Right kidney (tissue), 1 donor: ENCODE results near the gene ZNF292.
"Not testable (repeated sequence)": the region's sequence is repeated elsewhere in the genome, so short reads cannot be mapped to it uniquely, and the experiment has no call there.

Source experiments
- DNase-seq: peaks from one replicate; pipeline ENCODE4 v3.0.0-alpha.2; 2016

The ZNF292 gene

GRCh38 chr6:87157596-87157995 is 2.2 kb downstream of the ZNF292 start:
- not testable (repeated sequence) for DNase-seq

DNA sequence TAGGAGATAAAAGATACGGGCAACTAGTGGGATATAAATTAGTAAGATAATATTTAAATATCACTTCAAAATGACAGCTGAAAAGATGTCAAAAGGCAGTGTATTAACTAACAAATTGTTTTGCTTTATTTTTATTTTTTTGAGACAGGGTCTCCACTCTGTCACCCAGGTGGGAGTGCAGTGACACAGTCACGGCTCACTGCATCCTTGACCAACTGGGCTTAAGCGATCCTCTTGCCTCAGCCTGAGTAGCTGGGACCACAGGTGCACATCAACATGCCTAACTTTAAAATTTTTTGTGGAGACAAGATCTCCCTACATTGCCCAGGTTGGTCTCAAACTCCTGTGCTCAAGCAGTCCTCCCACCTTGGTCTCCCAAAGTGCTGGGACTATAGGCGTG is 5.9 kb downstream of the ZNF292 start:
- DNase-seq, result no peak

GRCh38 chr6:87164004-87164403 is 8.6 kb downstream of the ZNF292 start:
- DNase-seq, result no peak

- no peak for DNase-seq
Observed at GRCh38 chr6:87164506-87164905, 9.1 kb downstream of the ZNF292 start.

GRCh38 chr6:87165185-87165584 is 9.8 kb downstream of the ZNF292 start:
- no peak for DNase-seq

DNA sequence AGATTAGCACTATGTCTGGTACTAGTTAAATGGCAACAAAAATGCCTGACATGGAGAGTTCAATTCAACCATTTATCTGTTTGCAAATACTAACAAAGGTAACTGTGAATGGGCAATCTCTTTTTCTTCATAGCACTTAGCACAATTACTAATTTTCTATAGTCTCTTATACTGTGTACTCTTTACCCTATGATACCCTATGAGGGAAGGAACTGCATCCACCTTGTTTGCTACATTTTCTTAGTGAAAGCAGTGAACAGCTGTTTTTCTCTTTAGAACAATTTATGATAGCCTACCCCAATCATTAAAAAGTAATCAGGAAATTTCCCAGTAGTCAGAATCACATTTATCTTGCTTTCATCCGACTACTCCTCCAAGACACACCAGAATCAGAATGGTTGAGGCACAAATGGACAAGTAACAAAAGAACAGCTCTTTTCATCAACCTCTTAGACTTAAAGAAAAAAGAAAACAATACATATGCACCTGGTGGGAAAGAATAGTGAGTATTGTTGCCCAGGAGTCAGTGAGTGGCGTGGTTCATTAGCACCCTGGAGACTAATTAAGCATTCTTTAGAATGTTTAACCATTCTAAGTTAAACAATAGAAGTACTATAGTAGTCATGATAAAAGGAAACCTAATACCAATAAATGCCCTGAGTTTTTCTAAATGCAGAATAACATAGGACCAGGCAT is 16.7 kb downstream of the ZNF292 start:
- DNase-seq, result no peak

DNA sequence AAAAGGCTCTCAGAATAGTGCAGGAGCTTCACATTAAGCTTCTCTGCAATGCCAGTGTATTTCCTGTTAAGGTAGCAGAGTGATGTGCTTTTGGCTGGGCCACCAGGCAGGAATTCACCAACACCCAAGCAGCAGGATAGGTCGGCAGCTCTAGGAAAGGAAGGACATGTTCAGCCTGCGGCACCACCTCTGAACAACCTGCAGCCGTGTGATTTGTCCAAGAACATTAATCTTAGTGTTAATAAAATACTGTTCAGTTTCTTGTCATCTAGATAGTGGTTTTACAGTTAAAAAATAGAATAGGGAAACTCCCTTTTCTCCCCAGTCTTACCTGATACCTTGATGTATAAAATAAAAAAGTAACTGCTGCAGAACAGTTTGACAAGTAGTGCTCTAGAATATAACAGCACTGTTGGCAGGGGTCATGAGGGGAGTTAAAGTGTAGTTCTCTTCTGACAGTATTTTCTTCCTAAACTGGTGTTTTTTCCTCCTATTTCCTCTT is 18.8 kb downstream of the ZNF292 start:
- DNase-seq, result no peak

GRCh38 chr6:87176493-87176892 is 21.1 kb downstream of the ZNF292 start:
- DNase-seq, result no peak

DNA sequence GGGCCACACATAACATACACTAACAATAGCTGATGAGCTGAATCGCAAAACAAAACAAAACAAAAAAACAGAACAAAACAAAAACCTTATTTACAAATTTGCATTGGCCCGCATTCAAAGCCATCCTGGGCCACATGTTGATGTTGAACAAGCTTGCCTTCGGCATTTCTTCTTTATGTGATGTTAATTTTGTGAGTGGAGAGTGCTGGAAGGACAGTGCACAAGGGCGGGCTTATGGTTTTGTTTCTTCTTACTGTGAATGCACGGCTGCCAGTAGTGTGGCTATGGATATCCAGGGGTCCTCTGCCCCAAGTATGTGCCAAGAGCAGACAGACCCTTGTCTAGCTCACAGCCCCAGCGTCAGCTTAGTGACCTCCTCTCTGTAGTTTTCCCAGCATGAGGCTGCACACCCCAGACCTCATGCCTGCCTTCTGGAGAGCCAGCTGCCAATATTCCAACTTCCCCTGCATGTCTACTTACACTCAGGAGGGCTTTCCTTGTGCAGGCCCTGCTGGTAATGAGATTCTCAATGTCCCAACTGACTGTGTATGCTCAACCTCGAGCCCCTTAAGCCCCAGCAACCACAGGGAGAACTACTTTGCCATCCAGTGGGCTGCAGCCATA is 24.9 kb downstream of the ZNF292 start:
- no peak for DNase-seq

GRCh38 chr6:87181903-87182302 is 26.5 kb downstream of the ZNF292 start:
- no peak for DNase-seq

DNA sequence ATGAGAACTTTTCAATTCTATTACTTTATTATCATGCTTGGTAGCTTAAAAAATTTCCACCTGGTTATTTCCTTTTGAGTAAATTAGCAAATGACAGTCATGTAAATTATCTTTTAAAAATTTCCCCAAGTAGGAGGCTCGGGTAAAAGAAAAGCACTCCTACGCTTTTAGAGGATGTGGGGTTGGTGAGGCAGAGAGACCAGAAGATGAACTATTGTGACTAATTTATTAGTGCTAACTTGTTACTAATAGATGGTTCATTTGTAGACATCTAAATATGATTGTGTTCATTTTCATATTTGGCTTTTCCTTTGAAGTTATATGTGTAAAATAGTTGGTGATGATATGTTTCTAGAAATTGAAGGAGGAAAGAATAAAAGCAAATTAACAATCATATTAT is 27.0 kb downstream of the ZNF292 start:
- no peak for DNase-seq

GRCh38 chr6:87182940-87183339 is 27.6 kb downstream of the ZNF292 start:
- DNase-seq, result no peak

DNA sequence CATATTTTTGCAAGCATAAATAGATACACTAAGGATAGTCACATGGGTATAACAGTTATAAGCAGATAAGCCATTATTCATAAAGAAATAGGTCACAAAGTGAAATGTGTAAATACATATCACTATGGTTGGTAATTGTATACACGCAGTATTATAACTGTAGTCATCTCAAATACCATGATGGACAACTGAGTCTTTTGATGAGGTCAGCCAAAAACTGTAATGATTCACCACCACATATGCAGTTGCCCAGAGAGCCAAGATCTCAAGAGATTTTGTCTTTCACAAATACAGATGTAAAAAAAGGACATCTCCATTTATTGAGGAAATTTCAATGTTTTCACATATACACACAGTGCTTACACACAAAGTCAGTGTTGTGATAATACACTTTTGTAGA is 28.3 kb downstream of the ZNF292 start:
- no peak for DNase-seq

DNA sequence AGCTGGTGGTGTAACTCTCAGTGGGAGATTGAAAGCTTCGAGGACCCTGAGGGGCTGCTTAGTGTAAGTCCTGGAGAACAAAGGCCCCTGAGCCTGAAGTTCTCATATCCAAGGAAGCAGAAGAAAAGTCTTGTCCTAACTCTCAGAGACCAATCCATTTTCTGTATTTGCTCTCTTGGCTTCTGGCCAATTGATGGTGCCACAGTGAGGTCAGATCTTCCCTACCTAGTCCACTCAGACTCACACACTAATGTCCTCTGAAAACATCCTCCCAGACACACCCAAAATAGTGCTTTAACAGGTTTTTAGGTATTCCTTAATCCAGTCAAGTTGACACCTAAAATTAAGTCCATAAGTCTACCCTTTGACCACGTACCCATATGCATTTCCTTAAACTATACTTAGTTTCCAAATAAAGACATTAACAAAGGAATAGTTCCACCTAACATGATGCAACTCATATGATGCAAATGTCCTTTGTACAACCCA is 29.4 kb downstream of the ZNF292 start:
- no peak for DNase-seq

DNA sequence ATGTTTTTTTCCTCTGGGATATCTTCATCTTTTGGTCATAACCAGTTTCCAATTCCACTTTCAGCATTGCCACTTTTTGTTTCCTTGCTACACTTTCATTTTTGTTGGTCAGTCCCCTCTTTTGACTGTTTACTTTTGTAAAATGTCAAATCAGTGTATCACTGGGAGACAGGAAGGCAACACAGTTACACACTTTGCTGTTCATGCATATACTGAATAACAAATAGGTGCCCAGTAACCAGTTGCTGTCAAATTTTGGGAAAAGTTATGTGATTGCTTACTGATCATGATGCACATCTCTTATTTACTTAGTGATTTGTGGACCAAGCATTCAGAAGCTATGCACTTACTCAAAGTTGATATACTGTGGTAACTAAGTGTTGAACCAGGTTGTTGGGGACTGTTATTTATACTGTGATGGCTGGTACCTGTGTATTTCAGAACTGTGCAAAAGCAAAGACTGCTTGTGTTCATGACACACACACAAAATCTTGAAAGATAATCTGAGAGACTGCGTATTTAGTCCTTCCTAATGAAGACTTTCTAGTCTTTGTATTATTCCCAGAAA is 41.0 kb downstream of the ZNF292 start:
- DNase-seq, result no peak

GRCh38 chr6:87197547-87197946 is 42.2 kb downstream of the ZNF292 start:
- DNase-seq, result no peak

- not testable (repeated sequence) for DNase-seq
Observed at GRCh38 chr6:87198022-87198810, 42.9 kb downstream of the ZNF292 start.

- no peak for DNase-seq
Observed at GRCh38 chr6:87199787-87200186, 44.4 kb downstream of the ZNF292 start.

GRCh38 chr6:87200469-87201175 is 45.3 kb downstream of the ZNF292 start:
- DNase-seq, result no peak

- no peak for DNase-seq
Observed at GRCh38 chr6:87203448-87204023, 48.2 kb downstream of the ZNF292 start.

- no peak for DNase-seq
Observed at GRCh38 chr6:87209812-87210211, 54.4 kb downstream of the ZNF292 start.

DNA sequence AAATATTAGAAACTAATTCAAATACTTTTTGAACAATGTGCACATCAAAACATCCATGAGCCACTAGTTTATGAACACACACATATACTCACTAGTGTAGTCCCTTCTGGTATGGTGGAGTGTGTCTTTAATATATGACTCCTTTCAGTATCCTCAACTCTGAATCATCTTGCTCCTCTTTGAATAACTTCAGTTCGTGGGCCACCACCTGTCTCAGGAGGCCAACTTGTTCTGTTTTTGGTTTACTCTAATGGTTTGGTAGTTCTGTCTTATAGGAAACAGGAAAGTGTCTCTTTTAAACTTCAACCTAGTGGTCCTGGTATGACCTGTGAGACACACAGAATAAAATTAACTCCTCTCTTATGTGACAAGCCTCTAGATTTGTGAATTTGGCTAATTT is 55.6 kb downstream of the ZNF292 start:
- no peak for DNase-seq
